HUES48 (cell line): ENCODE data around the gene ARHGAP45.

ENCODE experiments used
- H3K27ac ChIP-seq: one replicate; pipeline ENCODE4 v1.7.0; 2013; ENCODE audit warnings: low read depth, low read length, inconsistent platforms
- H3K27me3 ChIP-seq: 2 replicates; pipeline ENCODE4 v1.6.1; 2013; ENCODE audit warnings: mild to moderate bottlenecking, low read length; ENCODE audit not compliant: control insufficient read depth, insufficient read depth
- H3K36me3 ChIP-seq: 2 replicates; pipeline ENCODE4 v1.6.1; 2013; ENCODE audit warnings: low read length; ENCODE audit not compliant: control insufficient read depth, insufficient read depth
- H3K4me1 ChIP-seq: 2 replicates; pipeline ENCODE4 v1.6.1; 2013; ENCODE audit warnings: mild to moderate bottlenecking, low read length; ENCODE audit not compliant: control insufficient read depth, insufficient read depth
- H3K4me3 ChIP-seq: 2 replicates; pipeline ENCODE4 v1.5.1; 2013; ENCODE audit warnings: mild to moderate bottlenecking, low read depth, low read length
- H3K9ac ChIP-seq: 2 replicates; pipeline ENCODE4 v1.6.1; 2013; ENCODE audit warnings: mild to moderate bottlenecking, low read depth, low read length, moderate library complexity
- H3K9me3 ChIP-seq: 2 replicates; pipeline ENCODE4 v1.6.1; 2013; ENCODE audit warnings: low read length; ENCODE audit not compliant: control insufficient read depth, insufficient read depth

The ARHGAP45 gene

DNA sequence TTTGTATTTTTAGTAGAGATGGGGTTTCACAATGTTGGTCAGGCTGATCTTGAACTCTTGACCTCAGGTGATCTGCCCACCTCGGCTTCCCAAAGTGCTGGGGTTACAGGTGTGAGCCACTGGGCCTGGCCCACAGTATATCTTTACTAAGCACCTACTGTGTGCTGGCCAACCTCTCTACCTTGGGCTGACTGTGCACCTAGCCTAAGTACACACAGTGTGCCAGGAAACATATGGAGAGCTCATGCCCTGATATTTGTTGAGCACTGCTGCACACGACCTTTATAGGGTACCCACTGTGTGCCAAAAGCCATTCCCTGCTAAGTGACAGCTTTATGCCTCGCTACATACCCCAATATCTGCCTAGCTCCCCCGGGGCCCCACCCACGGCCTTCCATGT lies 6.3 kb upstream of the ARHGAP45 start:
- Histone ChIP-seq H3K27ac (no peak overlapping the region), H3K9ac (no peak overlapping the region)

DNA sequence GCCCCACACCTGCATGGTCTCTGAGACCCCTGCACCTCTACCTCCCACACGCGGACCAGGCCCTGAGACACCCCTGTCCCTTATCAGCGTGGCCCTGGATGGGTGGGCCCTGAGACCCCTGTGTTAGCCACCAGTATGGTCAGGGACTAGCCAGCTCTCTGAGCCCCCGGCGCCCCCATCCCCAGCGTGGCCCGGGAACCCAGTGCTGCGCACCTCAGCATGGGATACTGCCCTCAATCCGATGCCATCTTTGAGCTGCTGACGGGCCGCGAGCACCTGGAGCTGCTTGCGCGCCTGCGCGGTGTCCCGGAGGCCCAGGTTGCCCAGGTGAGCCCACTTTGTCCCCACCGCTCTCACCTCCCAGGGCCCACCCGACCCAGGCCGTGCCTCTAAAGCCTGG lies 5.0 kb upstream of the ARHGAP45 start:
- peaks cover 13% of the 10 kb centered on the region; the same call in 1 of the 2 replicates for H3K36me3 ChIP-seq
- H3K4me1 ChIP-seq, result peaks cover 10% of the 10 kb centered on the region; the same call in 1 of the 2 replicates
- peaks cover 18% of the 10 kb centered on the region for H3K27me3 ChIP-seq
- no peak overlapping the region for H3K9ac ChIP-seq
- H3K27ac ChIP-seq, result no peak overlapping the region
- no peak overlapping the region for H3K4me3 ChIP-seq
- peaks cover 20% of the 10 kb centered on the region for H3K9me3 ChIP-seq

More for the DNA sequence above, 6.3 kb upstream of the ARHGAP45 start:
- Histone ChIP-seq H3K36me3 (peaks cover 22% of the 10 kb centered on the region; the same call in 1 of the 2 replicates), H3K4me3 (no peak overlapping the region), H3K4me1 (peaks cover 7% of the 10 kb centered on the region; the same call in 1 of the 2 replicates), H3K27me3 (peaks cover 5% of the 10 kb centered on the region), H3K9me3 (peaks cover 29% of the 10 kb centered on the region)

DNA sequence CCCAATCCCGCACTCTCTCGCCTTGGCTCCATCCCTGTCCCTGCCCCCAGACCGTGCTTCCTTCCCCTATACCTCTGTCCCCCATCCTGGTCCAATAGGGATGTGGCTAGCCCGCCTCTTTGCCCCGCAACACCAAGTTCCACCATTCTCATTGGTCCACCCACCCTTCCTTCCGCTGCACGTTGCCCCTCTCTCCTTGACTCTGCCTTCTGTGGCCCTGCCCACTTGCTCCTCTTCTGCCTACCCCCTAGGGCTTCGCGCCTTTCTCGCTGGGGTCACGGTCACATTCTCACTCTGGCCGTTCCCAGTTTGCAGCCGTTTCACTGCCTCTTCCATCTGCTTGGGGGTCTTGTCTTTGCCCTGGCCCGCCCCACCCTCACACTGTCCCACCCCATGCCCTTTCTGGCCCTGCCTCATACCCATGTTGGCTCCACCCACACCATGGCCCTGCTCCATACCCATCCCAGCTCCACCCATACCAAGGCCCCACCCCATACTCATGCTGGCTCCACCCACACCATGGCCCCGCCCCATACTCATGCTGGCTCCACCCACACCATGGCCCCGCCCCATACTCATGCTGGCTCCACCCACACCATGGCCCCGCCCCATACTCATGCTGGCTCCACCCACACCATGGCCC lies 4.5 kb upstream of the ARHGAP45 start:
- peaks cover 18% of the 10 kb centered on the region for H3K27me3 ChIP-seq
- H3K9ac ChIP-seq, result no peak overlapping the region
- no peak overlapping the region for H3K27ac ChIP-seq
- peaks cover 10% of the 10 kb centered on the region; the same call in 1 of the 2 replicates for H3K4me1 ChIP-seq
- H3K36me3 ChIP-seq, result peaks cover 9% of the 10 kb centered on the region; the same call in 1 of the 2 replicates
- peaks cover 15% of the 10 kb centered on the region for H3K9me3 ChIP-seq
- H3K4me3 ChIP-seq, result no peak overlapping the region

DNA sequence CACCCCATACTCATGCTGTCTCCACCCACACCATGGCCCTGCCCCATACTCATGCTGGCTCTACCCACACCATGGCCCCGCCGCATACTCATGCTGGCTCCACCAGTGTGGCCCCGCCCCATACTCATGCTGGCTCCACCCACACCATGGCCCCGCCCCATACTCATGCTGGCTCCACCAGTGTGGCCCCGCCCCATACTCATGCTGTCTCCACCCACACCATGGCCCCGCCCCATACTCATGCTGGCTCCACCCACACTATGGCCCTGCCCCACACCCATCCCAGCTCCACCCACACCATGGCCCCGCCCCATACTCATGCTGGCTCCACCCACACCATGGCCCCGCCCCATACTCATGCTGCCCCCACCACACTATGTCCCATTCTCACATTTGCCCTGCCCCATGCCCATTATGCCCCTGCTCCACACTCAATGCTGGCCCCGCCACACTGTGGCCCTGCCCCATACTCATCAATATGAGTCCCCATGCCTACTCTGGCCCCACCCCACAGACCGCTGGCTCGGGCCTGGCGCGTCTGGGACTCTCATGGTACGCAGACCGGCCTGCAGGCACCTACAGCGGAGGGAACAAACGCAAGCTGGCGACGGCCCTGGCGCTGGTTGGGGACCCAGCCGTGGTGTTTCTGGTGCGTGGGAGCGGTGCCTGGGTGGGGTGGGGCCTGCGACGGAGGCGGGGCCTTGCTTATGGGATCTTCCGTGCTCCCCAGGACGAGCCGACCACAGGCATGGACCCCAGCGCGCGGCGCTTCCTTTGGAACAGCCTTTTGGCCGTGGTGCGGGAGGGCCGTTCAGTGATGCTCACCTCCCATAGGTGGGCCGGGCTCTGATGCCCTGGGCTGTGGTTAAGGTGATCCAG lies 3.7 kb upstream of the ARHGAP45 start:
- Histone ChIP-seq H3K9ac (no peak overlapping the region), H3K4me1 (peaks cover 10% of the 10 kb centered on the region; the same call in 1 of the 2 replicates), H3K36me3 (peaks cover 7% of the 10 kb centered on the region; the same call in 1 of the 2 replicates), H3K27me3 (peaks cover 21% of the 10 kb centered on the region), H3K9me3 (peaks cover 8% of the 10 kb centered on the region), H3K4me3 (no peak overlapping the region), H3K27ac (no peak overlapping the region)

DNA sequence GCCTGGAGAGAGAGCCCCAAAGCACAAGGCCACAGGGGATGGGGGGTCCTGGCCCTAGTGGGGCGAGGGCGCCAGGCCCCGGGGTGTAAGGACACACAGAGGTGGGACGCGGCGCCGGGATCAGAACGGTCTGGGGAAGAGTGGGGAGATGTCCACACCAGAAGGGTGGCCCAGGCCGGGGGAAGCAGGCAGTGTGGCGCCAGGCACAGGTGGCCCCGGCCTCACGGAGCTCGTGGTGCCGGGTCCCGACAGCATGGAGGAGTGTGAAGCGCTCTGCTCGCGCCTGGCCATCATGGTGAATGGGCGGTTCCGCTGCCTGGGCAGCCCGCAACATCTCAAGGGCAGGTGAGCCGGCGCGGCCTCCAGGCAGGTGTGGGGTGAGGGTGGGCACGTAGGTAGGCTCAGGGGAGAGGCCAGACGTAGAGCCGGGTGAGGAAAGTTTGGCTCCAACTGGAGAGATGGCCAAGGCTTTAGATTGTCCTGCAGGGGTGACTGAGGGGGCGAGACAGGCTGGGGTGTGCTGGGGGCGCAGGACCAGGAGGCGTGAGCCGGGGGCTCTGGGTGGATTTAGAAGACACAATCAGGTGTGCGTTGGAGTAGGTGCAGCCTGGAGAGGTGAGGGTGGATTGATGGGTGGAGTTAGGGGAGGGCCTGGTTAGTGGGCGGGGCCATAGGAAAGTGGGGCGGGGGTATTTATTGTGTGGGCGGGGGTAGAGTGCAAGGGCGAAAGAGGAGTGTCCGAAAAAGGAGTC lies 2.9 kb upstream of the ARHGAP45 start:
- H3K27ac ChIP-seq, result no peak overlapping the region
- H3K36me3 ChIP-seq, result no peaks in the 10 kb centered on the region
- H3K27me3 ChIP-seq, result peaks cover 21% of the 10 kb centered on the region
- H3K9me3 ChIP-seq, result no peaks in the 10 kb centered on the region
- peak overlapping the region; percentile 49; the same call in 1 of the 2 replicates for H3K4me3 ChIP-seq
- peaks cover 10% of the 10 kb centered on the region; the same call in 1 of the 2 replicates for H3K4me1 ChIP-seq
- no peak overlapping the region for H3K9ac ChIP-seq

DNA sequence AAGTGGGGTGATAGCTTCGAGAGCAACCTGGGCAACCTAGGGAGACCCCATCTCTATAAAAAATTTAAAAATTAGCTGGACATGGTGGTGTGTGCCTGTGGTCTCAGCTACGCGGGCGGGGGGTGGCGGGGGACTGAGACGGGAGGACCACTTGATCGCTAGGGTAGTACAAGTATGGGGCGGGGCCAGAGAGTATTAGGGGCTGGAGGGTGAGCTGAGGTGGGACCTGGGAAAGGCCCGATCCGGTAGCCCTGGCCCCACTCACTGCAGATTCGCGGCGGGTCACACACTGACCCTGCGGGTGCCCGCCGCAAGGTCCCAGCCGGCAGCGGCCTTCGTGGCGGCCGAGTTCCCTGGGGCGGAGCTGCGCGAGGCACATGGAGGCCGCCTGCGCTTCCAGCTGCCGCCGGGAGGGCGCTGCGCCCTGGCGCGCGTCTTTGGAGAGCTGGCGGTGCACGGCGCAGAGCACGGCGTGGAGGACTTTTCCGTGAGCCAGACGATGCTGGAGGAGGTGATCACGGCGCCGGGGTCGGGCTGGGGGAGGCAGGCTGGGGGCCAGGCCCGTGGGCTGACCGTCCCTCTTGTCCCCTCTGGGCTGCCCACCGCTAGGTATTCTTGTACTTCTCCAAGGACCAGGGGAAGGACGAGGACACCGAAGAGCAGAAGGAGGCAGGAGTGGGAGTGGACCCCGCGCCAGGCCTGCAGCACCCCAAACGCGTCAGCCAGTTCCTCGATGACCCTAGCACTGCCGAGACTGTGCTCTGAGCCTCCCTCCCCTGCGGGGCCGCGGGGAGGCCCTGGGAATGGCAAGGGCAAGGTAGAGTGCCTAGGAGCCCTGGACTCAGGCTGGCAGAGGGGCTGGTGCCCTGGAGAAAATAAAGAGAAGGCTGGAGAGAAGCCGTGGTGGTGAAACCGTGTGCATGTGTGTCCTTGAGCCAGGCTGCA lies 2.0 kb upstream of the ARHGAP45 start:
- Histone ChIP-seq H3K27me3 (peaks cover 21% of the 10 kb centered on the region), H3K4me3 (peak overlapping the region; percentile 49; the same call in 1 of the 2 replicates), H3K27ac (peak overlapping the region; percentile 12), H3K36me3 (no peaks in the 10 kb centered on the region), H3K9ac (no peak overlapping the region), H3K4me1 (peaks cover 10% of the 10 kb centered on the region; the same call in 1 of the 2 replicates), H3K9me3 (no peaks in the 10 kb centered on the region)

DNA sequence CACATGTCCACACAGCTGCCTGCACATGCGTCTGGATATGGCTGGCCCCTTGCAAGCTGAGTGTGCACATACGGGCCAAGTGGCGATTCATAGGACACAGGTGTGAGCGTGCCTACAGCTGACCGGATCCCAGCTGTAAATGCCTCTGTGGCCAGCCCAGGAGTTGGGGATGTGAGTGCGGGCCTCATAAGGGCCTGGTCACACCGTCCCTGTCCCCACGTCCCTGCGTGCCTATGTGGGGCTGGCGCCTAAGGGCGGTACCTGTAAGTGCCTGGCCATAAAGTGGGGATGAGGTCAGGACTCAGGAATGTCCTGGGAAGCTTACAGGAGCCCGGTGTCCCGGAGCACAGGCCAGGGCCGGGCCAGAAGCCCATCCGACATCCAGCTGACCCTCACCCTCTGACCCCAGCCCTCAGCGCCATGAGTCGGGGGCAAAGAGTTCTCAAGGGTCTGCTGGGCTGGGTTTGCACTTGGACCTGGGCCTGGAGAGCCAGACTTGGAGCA lies 1.3 kb upstream of the ARHGAP45 start:
- Histone ChIP-seq H3K9ac (no peak overlapping the region), H3K27me3 (peaks cover 21% of the 10 kb centered on the region), H3K4me1 (peaks cover 10% of the 10 kb centered on the region; the same call in 1 of the 2 replicates), H3K27ac (no peak overlapping the region), H3K4me3 (no peak overlapping the region; the same call in 1 of the 2 replicates), H3K9me3 (no peaks in the 10 kb centered on the region), H3K36me3 (no peaks in the 10 kb centered on the region)

DNA sequence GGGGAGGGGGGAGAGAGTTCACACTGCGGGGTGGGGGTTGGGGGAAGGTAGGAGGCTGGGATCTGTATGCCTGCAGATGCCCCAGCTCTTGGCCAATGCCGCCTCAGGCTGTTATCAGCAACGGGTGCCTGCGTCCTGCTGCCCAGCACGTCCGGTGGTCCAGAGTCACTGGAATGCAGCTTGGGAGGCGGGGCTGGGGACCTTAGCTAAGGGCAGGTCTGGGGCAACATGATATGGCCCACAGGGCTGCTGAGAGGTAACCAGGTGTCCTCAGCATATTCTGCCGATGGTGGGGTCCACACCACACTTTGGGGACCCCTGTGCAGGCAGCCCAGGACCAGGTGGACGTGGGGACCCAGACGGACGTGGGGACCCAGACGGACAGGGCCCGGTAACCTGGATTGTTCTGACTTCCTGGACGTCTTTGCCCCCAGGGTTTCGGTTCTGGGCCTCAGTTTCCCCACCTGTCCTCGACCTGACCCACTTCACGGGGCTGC lies 668 bp upstream of the ARHGAP45 start:
- Histone ChIP-seq H3K27me3 (peaks cover 21% of the 10 kb centered on the region), H3K4me1 (peaks cover 10% of the 10 kb centered on the region; the same call in 1 of the 2 replicates), H3K36me3 (no peaks in the 10 kb centered on the region), H3K4me3 (peak overlapping the region; percentile 58; the same call in 1 of the 2 replicates), H3K9ac (no peak overlapping the region), H3K9me3 (no peaks in the 10 kb centered on the region), H3K27ac (no peak overlapping the region)

DNA sequence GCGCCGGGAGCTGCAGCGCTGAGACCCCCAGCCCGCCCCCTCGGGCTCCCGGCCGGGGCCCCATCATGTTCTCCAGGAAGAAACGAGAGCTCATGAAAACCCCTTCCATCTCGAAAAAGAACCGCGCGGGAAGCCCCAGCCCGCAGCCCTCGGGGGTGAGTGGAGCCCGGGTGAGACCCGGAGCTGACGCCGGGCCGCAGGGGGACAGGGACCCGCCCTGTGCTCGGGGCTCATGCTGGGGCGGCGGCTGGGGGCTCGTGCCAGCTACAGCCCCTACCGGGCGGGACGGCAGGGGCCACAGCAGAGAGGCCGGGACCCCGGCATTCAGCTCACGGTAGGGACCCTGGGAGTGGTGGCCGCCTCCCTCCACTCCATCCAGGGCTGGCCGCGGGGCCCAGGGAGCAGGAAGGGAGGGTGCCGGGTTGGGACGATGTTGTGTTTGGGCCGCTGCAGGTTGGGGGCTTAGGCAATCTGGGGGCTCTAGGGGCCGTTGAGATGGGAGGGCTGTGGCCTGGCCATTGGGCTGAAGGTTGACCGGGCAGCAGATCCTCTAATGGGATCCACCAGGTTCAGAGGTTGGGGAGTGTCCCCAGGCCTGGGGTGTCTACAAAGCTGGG lies 482 bp downstream of the ARHGAP45 start:
- peaks cover 10% of the 10 kb centered on the region; the same call in 1 of the 2 replicates for H3K4me1 ChIP-seq
- no peaks in the 10 kb centered on the region for H3K36me3 ChIP-seq
- no peaks in the 10 kb centered on the region for H3K9me3 ChIP-seq
- no peak overlapping the region for H3K9ac ChIP-seq
- H3K27me3 ChIP-seq, result peaks cover 25% of the 10 kb centered on the region
- H3K27ac ChIP-seq, result no peak overlapping the region
- H3K4me3 ChIP-seq, result peak overlapping the region; percentile 58; the same call in 1 of the 2 replicates
